NCI-H526 (cell line): Measurements from ENCODE around the gene FYN.

Experiments used
- DNase-seq, 2 experiments: peaks; one replicate each; lab custom pipeline; 2025; lab: John Stamatoyannopoulos, UW

Gene FYN

GRCh38 chr6:111625461-111626391 is 247.5 kb downstream of the FYN start:
- DNase-seq = no peak

GRCh38 chr6:111625099-111625416 is 248.2 kb downstream of the FYN start:
- no peak for DNase-seq

DNA sequence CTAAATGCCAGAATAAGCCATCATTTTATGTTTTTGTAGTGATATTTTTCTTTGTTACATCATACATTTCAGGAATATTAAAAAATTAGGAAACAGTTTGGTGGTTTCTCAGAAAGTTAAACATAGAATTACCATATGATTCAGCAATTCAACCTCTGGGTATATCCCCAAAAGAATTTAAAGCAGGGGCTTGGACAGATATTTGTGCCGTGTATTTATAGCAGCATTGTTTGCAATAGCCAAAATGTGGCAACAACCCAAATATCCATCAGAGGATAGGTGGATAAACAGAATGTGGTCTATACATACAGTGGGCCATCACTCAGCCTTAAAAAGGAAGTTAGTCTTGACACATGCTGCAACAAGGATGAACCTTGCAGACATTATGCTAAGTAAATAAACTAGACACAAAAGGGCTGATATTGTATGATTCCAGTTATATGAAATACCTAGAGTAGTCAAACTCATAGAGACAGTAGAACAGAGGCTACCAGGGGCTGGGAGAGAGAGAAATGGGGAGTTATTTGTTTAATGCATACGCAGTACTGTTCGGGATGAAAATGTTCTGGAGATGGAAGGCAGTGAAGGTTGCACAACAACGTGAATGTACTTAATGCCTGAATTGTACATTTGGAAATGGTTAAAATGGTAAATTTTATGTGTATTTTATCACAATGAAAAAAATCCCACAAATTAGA is 248.7 kb downstream of the FYN start:
- DNase-seq = no peak

GRCh38 chr6:111623046-111623718 is 250.1 kb downstream of the FYN start:
- no peak for DNase-seq

- no peak for DNase-seq
These were observed 253.1 kb downstream of the FYN start for GRCh38 chr6:111620169-111620568.

GRCh38 chr6:111618407-111618806 is 254.8 kb downstream of the FYN start:
- DNase-seq = no peak

DNA sequence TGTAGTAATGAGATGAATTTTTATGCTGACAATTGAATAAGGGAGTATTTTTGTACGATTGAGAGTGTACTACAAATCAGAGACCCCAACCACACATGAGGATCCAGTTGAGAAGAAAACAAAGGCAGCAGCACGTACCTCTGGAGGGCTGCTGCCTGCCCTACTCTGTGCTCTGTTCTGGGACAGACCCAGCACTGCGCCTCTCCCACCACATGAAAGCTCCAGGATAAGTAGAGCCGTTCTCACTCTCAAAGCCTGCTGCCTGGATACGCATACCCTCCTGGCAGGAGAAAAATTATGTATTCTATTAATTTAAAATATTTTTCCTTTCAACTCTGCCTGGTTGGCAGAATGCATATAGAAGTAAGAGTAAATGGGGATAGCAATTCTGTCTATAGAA is 256.1 kb downstream of the FYN start:
- DNase-seq = no peak

- DNase-seq = no peak
These were observed 257.2 kb downstream of the FYN start for GRCh38 chr6:111615916-111616612.

- DNase-seq = no peak
These were observed 258.2 kb downstream of the FYN start for GRCh38 chr6:111614833-111615582.

DNA sequence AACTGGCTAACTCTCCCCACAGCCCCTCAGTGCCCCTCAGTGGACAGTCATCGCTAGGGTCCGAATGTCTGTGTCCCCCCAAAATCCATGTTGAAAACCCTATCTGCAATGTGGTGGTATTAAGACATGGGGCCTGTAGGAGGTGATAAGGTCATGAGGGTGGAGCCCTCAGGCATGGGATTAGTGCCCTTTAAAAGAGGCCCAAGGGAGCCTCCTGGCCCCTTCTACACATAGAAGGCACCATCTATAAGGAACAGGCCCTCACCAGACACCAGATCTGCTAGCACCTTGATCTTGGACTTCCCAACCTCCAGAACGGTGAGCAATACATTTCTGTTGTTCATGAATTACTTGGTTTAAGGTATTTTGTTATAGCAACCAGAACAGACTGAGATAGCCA is 260.9 kb downstream of the FYN start:
- no peak for DNase-seq

- no peak for DNase-seq
These were observed 262.6 kb downstream of the FYN start for GRCh38 chr6:111610548-111611172.
